GM19023 (cell line): Measurements from ENCODE around the gene MYH1.

Experiments used
- ATAC-seq: cut with Tn5 transposase; IDR thresholded peaks from one replicate; pipeline ENCODE4 v1.9.1; 2021; ENCODE audit warnings: mild to moderate bottlenecking, moderate library complexity; ENCODE audit not compliant: unreplicated experiment

The MYH1 gene

GRCh38 chr17:10492004-10492403, 26.3 kb downstream of the MYH1 start:
- ATAC-seq = no peak

- no peak for ATAC-seq
These were observed 36.1 kb downstream of the MYH1 start for GRCh38 chr17:10482252-10482651.

GRCh38 chr17:10477701-10478100, 40.6 kb downstream of the MYH1 start:
- no peak for ATAC-seq

- no peak for ATAC-seq
These were observed 43.8 kb downstream of the MYH1 start for GRCh38 chr17:10474536-10474935.

- ATAC-seq = no peak
These were observed 46.5 kb downstream of the MYH1 start for GRCh38 chr17:10471858-10472257.

- no peak for ATAC-seq
These were observed 48.9 kb downstream of the MYH1 start, which contains the start of gene MYH4 for GRCh38 chr17:10469459-10469858. Gene MYH4, minus strand, starts transcription at chr17:10469559. Its CDS starts 2,814 bp downstream, at chr17:10466745.

GRCh38 chr17:10463402-10463801, 54.9 kb downstream of the MYH1 start:
- no peak for ATAC-seq

GRCh38 chr17:10460062-10460461, 58.3 kb downstream of the MYH1 start:
- no peak for ATAC-seq

GRCh38 chr17:10458701-10459100, 59.6 kb downstream of the MYH1 start:
- ATAC-seq = no peak

- no peak for ATAC-seq
These were observed 60.4 kb downstream of the MYH1 start for GRCh38 chr17:10457952-10458351.

GRCh38 chr17:10447026-10447931, 71.1 kb downstream of the MYH1 start:
- ATAC-seq = no peak
